DOHH2 (cell line): ENCODE results near the gene NRXN3.
A peak's percentile ranks its signal among the peaks of the same experiment; 100 is the strongest.

Source experiments
- H3F3A ChIP-seq: fragments of 200-600 bp; sonication (generic), shearing (Covaris generic); 2 replicates; pipeline ENCODE4 v1.6.0; 2016; ENCODE audit warnings: antibody characterized with exemption, mild to moderate bottlenecking; ENCODE audit not compliant: control insufficient read depth, insufficient read depth
- H3K27ac ChIP-seq: fragments of 200-600 bp; sonication (generic); 2 replicates; pipeline ENCODE4 v1.5.1; 2014; ENCODE audit warnings: low read depth, mild to moderate bottlenecking, low read length, moderate library complexity
- H3K27me3 ChIP-seq: fragments of 200-600 bp; sonication (generic); 2 replicates; pipeline ENCODE4 v1.6.1; 2014; ENCODE audit warnings: mild to moderate bottlenecking, low read length, mixed read lengths; ENCODE audit not compliant: control insufficient read depth
- H3K36me3 ChIP-seq: fragments of 200-600 bp; sonication (generic); 2 replicates; pipeline ENCODE4 v1.6.1; 2014; ENCODE audit warnings: mild to moderate bottlenecking, low read length, moderate library complexity, mixed read lengths; ENCODE audit not compliant: control insufficient read depth
- H3K4me1 ChIP-seq: fragments of 200-600 bp; sonication (generic); 2 replicates; pipeline ENCODE4 v1.6.1; 2014; ENCODE audit warnings: mild to moderate bottlenecking, low read length, mixed read lengths; ENCODE audit not compliant: control insufficient read depth
- H3K4me2 ChIP-seq: fragments of 200-600 bp; sonication (generic); 2 replicates; pipeline ENCODE4 v1.6.0; 2014; ENCODE audit warnings: mild to moderate bottlenecking, low read length, moderate library complexity
- H3K4me3 ChIP-seq: fragments of 200-600 bp; sonication (generic); 2 replicates; pipeline ENCODE4 v1.5.1; 2014; ENCODE audit warnings: mild to moderate bottlenecking, low read length, mixed read lengths
- H3K79me2 ChIP-seq: fragments of 200-600 bp; sonication (generic); 2 replicates; pipeline ENCODE4 v1.6.1; 2014; ENCODE audit warnings: mild to moderate bottlenecking, low read length, mixed read lengths; ENCODE audit not compliant: control insufficient read depth
- H3K9me2 ChIP-seq: fragments of 200-600 bp; sonication (generic); replicated peaks from 2 replicates; pipeline ENCODE4 v1.6.1; 2014; ENCODE audit warnings: mild to moderate bottlenecking, low read length, mixed read lengths; ENCODE audit not compliant: control insufficient read depth
- H3K9me3 ChIP-seq: fragments of 200-600 bp; sonication (generic); 2 replicates; pipeline ENCODE4 v1.6.1; 2014; ENCODE audit warnings: antibody characterized with exemption, low read length, mixed read lengths; ENCODE audit not compliant: control insufficient read depth, insufficient read depth
- H4K20me1 ChIP-seq: fragments of 200-600 bp; sonication (generic); 2 replicates; pipeline ENCODE4 v1.6.0; 2014; ENCODE audit warnings: low read depth, mild to moderate bottlenecking, antibody characterized with exemption, low read length, moderate library complexity; ENCODE audit not compliant: control insufficient read depth, insufficient read depth
- EZH2phosphoT487 ChIP-seq: fragments of 200-600 bp; sonication (generic); IDR thresholded peaks from 2 replicates; pipeline ENCODE4 v1.6.1; 2017; ENCODE audit warnings: borderline replicate concordance, mild to moderate bottlenecking, antibody characterized with exemption, low read length, moderate library complexity, mixed read lengths
- TF ChIP-seq, protein P1 (sequence below): fragments of 200-600 bp; sonication (generic); IDR thresholded peaks from one replicate; pipeline ENCODE4 v1.5.1; 2014; ENCODE audit warnings: antibody characterized with exemption, mild to moderate bottlenecking, low read depth, low read length; ENCODE audit not compliant: poor library complexity, severe bottlenecking

NRXN3 gene

DNA sequence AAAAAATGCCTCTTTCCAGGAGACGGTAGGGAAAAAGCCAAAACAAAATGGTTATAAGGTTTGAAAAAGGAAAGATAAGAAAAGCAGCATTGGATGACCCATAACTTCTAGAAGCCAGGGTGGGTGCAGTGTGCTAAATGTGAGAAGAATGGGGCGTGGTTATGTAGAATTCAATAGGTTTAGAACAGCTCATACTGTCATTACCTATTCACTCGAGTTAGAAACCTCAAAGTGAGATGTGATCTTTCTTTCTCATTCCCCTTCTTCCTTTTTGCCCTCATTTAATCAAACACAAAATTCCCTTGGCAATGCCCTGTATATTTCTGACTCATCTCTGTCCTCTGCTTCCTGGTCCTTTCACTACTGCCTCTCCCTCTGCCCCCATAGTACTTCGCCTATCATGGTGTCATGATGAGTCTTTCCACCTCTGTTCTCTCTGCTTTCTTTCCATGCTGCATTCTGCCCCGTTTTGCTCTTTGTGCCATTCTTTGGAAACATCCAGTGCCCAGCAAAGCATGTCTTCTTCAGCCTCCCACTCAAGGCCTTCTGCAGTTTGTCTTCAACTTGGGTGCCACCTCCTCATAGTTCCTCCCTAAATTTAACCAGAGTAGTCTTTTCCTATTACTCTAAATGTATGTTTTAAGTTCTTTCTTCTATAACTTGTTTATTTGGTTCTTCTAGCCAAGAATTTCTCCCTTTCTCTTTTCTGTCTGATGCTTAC is 496.3 kb downstream of the NRXN3 start:
- no peaks in the 10 kb centered on the region for H3K27me3 ChIP-seq
- no peaks in the 10 kb centered on the region for H3K4me1 ChIP-seq

DNA sequence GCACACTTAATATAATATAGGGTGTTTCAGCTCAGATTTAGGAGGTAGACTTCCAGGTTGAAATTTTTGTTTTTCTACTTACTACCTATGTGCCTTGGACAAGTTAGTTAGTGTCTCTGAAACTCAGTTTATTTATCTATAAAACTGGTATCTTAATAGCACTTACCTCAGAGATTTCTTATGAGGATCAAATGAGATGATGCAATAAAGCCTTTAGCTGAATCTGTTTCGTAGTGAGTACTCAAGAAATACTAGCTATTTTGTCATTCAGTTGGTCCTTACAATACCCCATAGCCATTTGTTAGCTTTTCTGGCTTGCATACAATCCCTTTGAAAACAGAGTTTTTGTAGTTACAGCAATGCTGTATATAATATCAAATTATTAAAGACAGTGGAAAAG is 497.0 kb downstream of the NRXN3 start:
- TF ChIP-seq EZH2phosphoT487 = no peak
- TF ChIP-seq, protein P1, sequence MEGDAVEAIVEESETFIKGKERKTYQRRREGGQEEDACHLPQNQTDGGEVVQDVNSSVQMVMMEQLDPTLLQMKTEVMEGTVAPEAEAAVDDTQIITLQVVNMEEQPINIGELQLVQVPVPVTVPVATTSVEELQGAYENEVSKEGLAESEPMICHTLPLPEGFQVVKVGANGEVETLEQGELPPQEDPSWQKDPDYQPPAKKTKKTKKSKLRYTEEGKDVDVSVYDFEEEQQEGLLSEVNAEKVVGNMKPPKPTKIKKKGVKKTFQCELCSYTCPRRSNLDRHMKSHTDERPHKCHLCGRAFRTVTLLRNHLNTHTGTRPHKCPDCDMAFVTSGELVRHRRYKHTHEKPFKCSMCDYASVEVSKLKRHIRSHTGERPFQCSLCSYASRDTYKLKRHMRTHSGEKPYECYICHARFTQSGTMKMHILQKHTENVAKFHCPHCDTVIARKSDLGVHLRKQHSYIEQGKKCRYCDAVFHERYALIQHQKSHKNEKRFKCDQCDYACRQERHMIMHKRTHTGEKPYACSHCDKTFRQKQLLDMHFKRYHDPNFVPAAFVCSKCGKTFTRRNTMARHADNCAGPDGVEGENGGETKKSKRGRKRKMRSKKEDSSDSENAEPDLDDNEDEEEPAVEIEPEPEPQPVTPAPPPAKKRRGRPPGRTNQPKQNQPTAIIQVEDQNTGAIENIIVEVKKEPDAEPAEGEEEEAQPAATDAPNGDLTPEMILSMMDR = no peak
- Histone ChIP-seq H3K79me2 (no peaks in the 10 kb centered on the region), H3K27me3 (no peaks in the 10 kb centered on the region), H3K9me3 (no peaks in the 10 kb centered on the region), H3K4me1 (no peaks in the 10 kb centered on the region), H3K27ac (no peak overlapping the region), H4K20me1 (no peaks in the 10 kb centered on the region), H3K4me3 (no peak overlapping the region), H3K36me3 (no peaks in the 10 kb centered on the region), H3K4me2 (no peak overlapping the region), H3F3A (no peaks in the 10 kb centered on the region), H3K9me2 (no peaks in the 10 kb centered on the region)

More for the DNA sequence above, 496.3 kb downstream of the NRXN3 start:
- Histone ChIP-seq H4K20me1 (no peaks in the 10 kb centered on the region), H3K4me2 (no peak overlapping the region), H3K9me3 (no peaks in the 10 kb centered on the region), H3K27ac (no peak overlapping the region), H3K9me2 (no peaks in the 10 kb centered on the region), H3K79me2 (no peaks in the 10 kb centered on the region), H3F3A (no peaks in the 10 kb centered on the region), H3K4me3 (no peak overlapping the region), H3K36me3 (no peaks in the 10 kb centered on the region)
- TF ChIP-seq, protein P1 = no peak
- no peak for TF ChIP-seq EZH2phosphoT487

DNA sequence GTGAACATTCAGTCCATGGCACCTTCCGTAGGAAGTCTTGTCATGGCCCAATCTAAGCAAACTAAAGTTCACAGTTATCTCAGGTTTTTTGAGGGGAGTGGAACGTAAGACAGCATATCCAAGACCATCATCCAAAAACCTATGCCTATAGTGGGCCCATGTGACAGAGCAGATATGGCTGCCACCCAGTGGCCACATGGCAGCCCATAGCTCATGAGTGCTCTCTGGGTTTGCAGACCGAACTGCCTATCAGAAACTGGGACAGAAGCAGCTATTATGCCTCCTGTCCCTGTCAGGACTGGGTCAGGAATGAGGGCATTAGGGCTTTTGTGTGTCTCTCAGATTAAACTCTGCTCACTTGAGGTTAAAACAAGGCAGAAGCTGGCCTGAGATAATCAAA is 503.7 kb downstream of the NRXN3 start:
- no peaks in the 10 kb centered on the region for H3F3A ChIP-seq
- no peaks in the 10 kb centered on the region for H4K20me1 ChIP-seq
- no peaks in the 10 kb centered on the region for H3K9me3 ChIP-seq

More for the DNA sequence above, 503.7 kb downstream of the NRXN3 start:
- Histone ChIP-seq H3K9me2 (no peaks in the 10 kb centered on the region), H3K36me3 (no peaks in the 10 kb centered on the region), H3K4me3 (no peak overlapping the region), H3K27me3 (no peaks in the 10 kb centered on the region), H3K27ac (no peak overlapping the region), H3K79me2 (no peaks in the 10 kb centered on the region), H3K4me1 (no peaks in the 10 kb centered on the region), H3K4me2 (no peak overlapping the region)
- TF ChIP-seq, protein P1 = peak; percentile 10
- TF ChIP-seq EZH2phosphoT487 = no peak
